Activated CD4-positive, CD25-positive, alpha-beta regulatory T cell treated with anti-CD3 and anti-CD28 coated beads, Interleukin-2, amount 50 U/mL, for 16 hours (primary cell): ENCODE measurements around the gene TERB2.
"Not testable (repeated sequence)": the region's sequence is repeated elsewhere in the genome, so short reads cannot be mapped to it uniquely, and the experiment has no call there.

Experiments used
- DNase-seq: peaks from one replicate; pipeline ENCODE4 v3.0.0-alpha.2; 2020; ENCODE audit warnings: low read depth, low spot score

The TERB2 gene

GRCh38 chr15:44956388-44956787 is at the start of gene TERB2:
TSS of gene TERB2 (plus strand) at chr15:44956687. CDS start at chr15:44956719, 32 bp downstream.
- no peak for DNase-seq

GRCh38 chr15:44909423-44909822 is 47.1 kb upstream of the TERB2 start:
- DNase-seq: no peak

GRCh38 chr15:44910981-44911625 is 45.4 kb upstream of the TERB2 start:
- no peak for DNase-seq

GRCh38 chr15:44912186-44912585 is 44.3 kb upstream of the TERB2 start:
- not testable (repeated sequence) for DNase-seq

- not testable (repeated sequence) for DNase-seq
Measured at GRCh38 chr15:44912974-44913448, 43.5 kb upstream of the TERB2 start.

- no peak for DNase-seq
Measured at GRCh38 chr15:44918136-44918535, 38.4 kb upstream of the TERB2 start.

- not testable (repeated sequence) for DNase-seq
Measured at GRCh38 chr15:44928658-44929057, 27.8 kb upstream of the TERB2 start.

GRCh38 chr15:44930283-44930682 is 26.2 kb upstream of the TERB2 start:
- DNase-seq: not testable (repeated sequence)

GRCh38 chr15:44958302-44958701 is 1.8 kb downstream of the TERB2 start:
- DNase-seq: not testable (repeated sequence)

GRCh38 chr15:44968475-44968874 is 12.0 kb downstream of the TERB2 start:
- no peak for DNase-seq

GRCh38 chr15:44971036-44971435 is 14.5 kb downstream of the TERB2 start:
- no peak for DNase-seq

- DNase-seq: not testable (repeated sequence)
Measured at GRCh38 chr15:44976183-44976582, 19.7 kb downstream of the TERB2 start.

GRCh38 chr15:44977781-44978180 is 21.3 kb downstream of the TERB2 start:
- not testable (repeated sequence) for DNase-seq

- not testable (repeated sequence) for DNase-seq
Measured at GRCh38 chr15:44979617-44980339, 23.3 kb downstream of the TERB2 start.

- not testable (repeated sequence) for DNase-seq
Measured at GRCh38 chr15:44984144-44984543, 27.7 kb downstream of the TERB2 start.

- DNase-seq: not testable (repeated sequence)
Measured at GRCh38 chr15:44986346-44987055, 30.0 kb downstream of the TERB2 start.

GRCh38 chr15:44987711-44988110 is 31.2 kb downstream of the TERB2 start:
- not testable (repeated sequence) for DNase-seq

- not testable (repeated sequence) for DNase-seq
Measured at GRCh38 chr15:44988184-44988869, 31.8 kb downstream of the TERB2 start.

GRCh38 chr15:44988870-44989219 is 32.4 kb downstream of the TERB2 start:
- not testable (repeated sequence) for DNase-seq

- DNase-seq: not testable (repeated sequence)
Measured at GRCh38 chr15:44997632-44998031, 41.1 kb downstream of the TERB2 start.

GRCh38 chr15:44999105-44999504 is 42.6 kb downstream of the TERB2 start:
- DNase-seq: no peak

GRCh38 chr15:45001180-45001579 is 44.7 kb downstream of the TERB2 start:
- DNase-seq: not testable (repeated sequence)
